ENCODE measurements around the gene SPATA16. TPM values are rescaled to one million over a fixed set of nuclear protein-coding genes. Genes with fewer than 3 reads are reported as not detected.
A peak's percentile ranks its signal among the peaks of the same experiment; 100 is the strongest.

The SPATA16 gene
- total and polyA plus RNA-seq, 2 of the 13 experiments (the other 11 are each of a cell fraction or from before 2014, with no cell fraction given) = not detected

GRCh38 chr3:172953571-172953970 is 187.5 kb downstream of the SPATA16 start (continued):
- TF ChIP-seq ZNF646 (CRISPR knock-in tag; IDR thresholded peaks at IDR 0.05) = no peak
- no peak for TF ChIP-seq ZNF451 (CRISPR knock-in tag; IDR thresholded peaks at IDR 0.05)

- BruUV-seq (replicated peaks) = no TSS peak
Observed at GRCh38 chr3:172951511-172951910, 189.5 kb downstream of the SPATA16 start.

More at GRCh38 chr3:172951511-172951910, 189.5 kb downstream of the SPATA16 start:
- no peaks in the 10 kb centered on the region for H4K20me1 ChIP-seq (ENCODE audit: insufficient read depth, low read length)
- no peak overlapping the region for H3K27ac ChIP-seq (ENCODE audit: extremely low read length, insufficient read depth, low read length)
- DNase-seq (ENCODE audit: low spot score) (no peak), ATAC-seq (no peak), FAIRE-seq (no peak)
- no peaks in the 10 kb centered on the region for H3K4me1 ChIP-seq (ENCODE audit: insufficient read depth, low read length)
- 0% methylated on average over 2 of the region's 2 CpGs for WGBS (ENCODE audit: low lambda C conversion rate)
- in situ Hi-C loops (cut with HindIII; ENCODE audit: extremely low pct_ligation_motif_present, low pct_unique_long_range_greater_than_20kb) = no loop called here
- no peaks in the 10 kb centered on the region for H3K79me2 ChIP-seq (ENCODE audit: insufficient read depth, low read length)
- POLR2A ChIA-PET = no interaction called here
- CTCF ChIA-PET (ENCODE audit: low intra/inter-chr PET ratio, low total read pairs) = no interaction called here
- no peaks in the 10 kb centered on the region; a peak in 1 of 5 replicates for H3K27me3 ChIP-seq (ENCODE audit: control insufficient read depth in 1 of 2, insufficient read depth in 2 of 2, low read length in 2 of 2)
- H2AFZ ChIP-seq (ENCODE audit: low read length) = no peak overlapping the region
- H3K4me2 ChIP-seq (ENCODE audit: low read depth, low read length) = no peak overlapping the region
- H3K9ac ChIP-seq (ENCODE audit: insufficient read depth, low read depth, low read length) = no peak overlapping the region
- no peak overlapping the region for H3K4me3 ChIP-seq (replicated peaks in 1 of 3; ENCODE audit: insufficient read depth in 1 of 3, low read depth in 2 of 3, low read length in 3 of 3)
- no peaks in the 10 kb centered on the region for H3K36me3 ChIP-seq (replicated peaks in 1 of 2; ENCODE audit: control insufficient read depth in 1 of 2, insufficient read depth in 2 of 2, low read length in 2 of 2)
- H3K9me3 ChIP-seq (ENCODE audit: low read length) = no peaks in the 10 kb centered on the region
- intact Hi-C loops (cut with micrococcal nuclease; ENCODE audit: unreplicated experiment) = no loop called here
- TF ChIP-seq RBM22 (optimal IDR thresholded peaks at IDR 0.05; ENCODE audit: low read length) (no peak), HNF4A (CRISPR knock-in tag; IDR thresholded peaks at IDR 0.05) (no peak), MNT (IDR thresholded peaks at IDR 0.05) (no peak), RAD51 (IDR thresholded peaks at IDR 0.05; ENCODE audit: borderline replicate concordance) (peak; percentile 73; the same call in 1 of the 2 replicates), USF2 (IDR thresholded peaks at IDR 0.05; ENCODE audit: low read depth, low read length) (peak; percentile 57), USF2 (CRISPR knock-in tag; IDR thresholded peaks at IDR 0.05; ENCODE audit: borderline replicate concordance) (no peak)
